HepG2 (cell line): ENCODE data around the gene EEF1A2. TPM values are rescaled to one million over a fixed set of nuclear protein-coding genes. Genes with fewer than 3 reads are reported as not detected.

Experiments used
- ATF2 ChIP-seq: sonication (generic); formaldehyde crosslinking; IDR thresholded peaks from 2 replicates; pipeline ENCODE4 v1.4.0; 2020; ENCODE audit warnings: missing genetic modification reagents
- BHLHE40 ChIP-seq: IDR thresholded peaks from 2 replicates; pipeline ENCODE4 v1.6.1; 2011; ENCODE audit warnings: low read length, improper control_type of control experiment
- BORCS8-MEF2B ChIP-seq: sonication (generic); formaldehyde crosslinking; IDR thresholded peaks from 2 replicates; pipeline ENCODE4 v1.8.0; 2022; ENCODE audit warnings: mild to moderate bottlenecking, missing genetic modification reagents
- FOXP1 ChIP-seq, 2 experiments: fragments of 450-650 bp in 1 of 2; IDR thresholded peaks; 2 replicates each; pipeline ENCODE4 v1.6.1; 2017 to 2018; ENCODE audit warnings: antibody characterized with exemption in 1 of 2
- JUND ChIP-seq: sonication (generic); formaldehyde crosslinking; IDR thresholded peaks from 2 replicates; pipeline ENCODE4 v1.8.0; 2022; ENCODE audit warnings: mild to moderate bottlenecking, missing genetic modification reagents
- KMT2B ChIP-seq: IDR thresholded peaks from 2 replicates; pipeline ENCODE4 v1.6.1; 2016; ENCODE audit warnings: missing genetic modification reagents, missing compliant biosample characterization
- MTA1 ChIP-seq: sonication (generic); formaldehyde crosslinking; IDR thresholded peaks from 2 replicates; pipeline ENCODE4 v1.4.0; 2020; ENCODE audit warnings: missing genetic modification reagents, mild to moderate bottlenecking, borderline replicate concordance
- NCOA2 ChIP-seq: sonication (generic); formaldehyde crosslinking; IDR thresholded peaks from 2 replicates; pipeline ENCODE4 v1.8.0; 2022; ENCODE audit warnings: inconsistent platforms
- NFE2L2 ChIP-seq: fragments of 150-350 bp; IDR thresholded peaks from 2 replicates; pipeline ENCODE4 v1.6.1; 2014; ENCODE audit warnings: low read length
- NRL ChIP-seq: sonication (generic); formaldehyde crosslinking; IDR thresholded peaks from 2 replicates; pipeline ENCODE4 v1.5.0; 2020; ENCODE audit warnings: missing genetic modification reagents, mild to moderate bottlenecking, moderate library complexity, borderline replicate concordance
- SKIL ChIP-seq: sonication (generic); formaldehyde crosslinking; IDR thresholded peaks from 2 replicates; pipeline ENCODE4 v1.8.0; 2022; ENCODE audit warnings: missing genetic modification reagents, mild to moderate bottlenecking, moderate library complexity, borderline replicate concordance
- TP53 ChIP-seq: sonication (generic); formaldehyde crosslinking; conservative IDR thresholded peaks from 2 replicates; pipeline ENCODE4 v1.4.0; 2020; ENCODE audit warnings: missing genetic modification reagents
- ZFP91 ChIP-seq: sonication (generic); formaldehyde crosslinking; IDR thresholded peaks from 2 replicates; pipeline ENCODE4 v1.9.0; 2022; ENCODE audit warnings: missing genetic modification reagents, mild to moderate bottlenecking, borderline replicate concordance
- ZFX ChIP-seq: sonication (generic); formaldehyde crosslinking; IDR thresholded peaks from 2 replicates; pipeline ENCODE4 v1.4.0; 2020; ENCODE audit warnings: mild to moderate bottlenecking, low read depth, missing genetic modification reagents, moderate library complexity
- ZNF513 ChIP-seq: sonication (generic); formaldehyde crosslinking; conservative IDR thresholded peaks from 2 replicates; pipeline ENCODE4 v1.5.0; 2020; ENCODE audit warnings: missing genetic modification reagents
- ZNF619 ChIP-seq: sonication (generic); formaldehyde crosslinking; IDR thresholded peaks from 2 replicates; pipeline ENCODE4 v1.4.0; 2020; ENCODE audit warnings: mild to moderate bottlenecking, missing genetic modification reagents
- ZNF687 ChIP-seq: sonication (generic); formaldehyde crosslinking; IDR thresholded peaks from 2 replicates; pipeline ENCODE4 v1.5.1; 2020; ENCODE audit warnings: mild to moderate bottlenecking, missing genetic modification reagents, moderate library complexity
- ZNF709 ChIP-seq: sonication (generic); formaldehyde crosslinking; IDR thresholded peaks from 2 replicates; pipeline ENCODE4 v1.5.0; 2020; ENCODE audit warnings: mild to moderate bottlenecking, missing genetic modification reagents
- polyA plus RNA-seq, 8 experiments: library from polyadenylated mRNA; depleted of rRNA in 3 of 8; stranded (reverse) in 7 of 8; unstranded in 1 of 8; fragments of >200 nt; fragmentation: Illumina TruSeq in 4 of 8; extraction: Trizol in 4 of 8; gene quantifications; 2 replicates each; pipeline versions ENCODE4 v1.2.1 to v1.2.3, GENCODE V29; 2011 to 2016; ENCODE audit warnings: low read depth in 4 of 8, missing spikeins in 1 of 8, mixed read lengths in 1 of 8; ENCODE audit not compliant: insufficient read depth in 1 of 8
- total RNA-seq, 5 experiments: library from RNA; depleted of rRNA; stranded (reverse); fragments of >200 nt; fragmentation: Illumina TruSeq; extraction: Trizol; gene quantifications; 2 replicates each; pipeline ENCODE4 v1.2.3, GENCODE V29; 2016; ENCODE audit warnings: low read depth in 1 of 5

EEF1A2 gene
- total and polyA plus RNA-seq, 2 of the 13 experiments (the other 11 are each of a cell fraction or from before 2014, with no cell fraction given): 0.44 to 0.87 TPM

- no peak for TF ChIP-seq BORCS8-MEF2B (CRISPR knock-in tag)
- no peak for TF ChIP-seq ZFP91 (CRISPR knock-in tag)
- TF ChIP-seq JUND: no peak
- TF ChIP-seq ATF2: no peak
- TF ChIP-seq NFE2L2: no peak
- peak; percentile 78; the same call in 1 of the 2 replicates for TF ChIP-seq BHLHE40
- no peak for TF ChIP-seq FOXP1 (IDR thresholded peaks at IDR 0.05)
- TF ChIP-seq FOXP1 (CRISPR knock-in tag; IDR thresholded peaks at IDR 0.05): no peak
- no peak for TF ChIP-seq NRL (CRISPR knock-in tag)
- TF ChIP-seq KMT2B (CRISPR knock-in tag): no peak
- TF ChIP-seq ZNF687 (CRISPR knock-in tag): peak; percentile 24
- no peak for TF ChIP-seq MTA1 (CRISPR knock-in tag)
- 0 out of 2 replicates have a peak, but pooled peaks have one; percentile 24 for TF ChIP-seq ZFX
- TF ChIP-seq ZNF619 (CRISPR knock-in tag): no peak
- no peak for TF ChIP-seq SKIL (CRISPR knock-in tag)
- TF ChIP-seq ZNF709: no peak
- no peak for TF ChIP-seq ZNF513 (CRISPR knock-in tag)
- TF ChIP-seq NCOA2 (CRISPR knock-in tag): no peak
- no peak for TF ChIP-seq TP53
These were observed 48.8 kb downstream of the EEF1A2 start (continued) for GRCh38 chr20:63449796-63450730.
